GM12892 (cell line): ENCODE results near the gene GGT5.

Experiments
- POLR2A ChIP-seq: IDR thresholded peaks from 2 replicates; pipeline ENCODE4 v1.6.1; 2011; ENCODE audit warnings: low read depth, low read length, control low read depth
- POLR2AphosphoS5 ChIP-seq: IDR thresholded peaks from 2 replicates; pipeline ENCODE4 v1.6.1; 2011; ENCODE audit warnings: low read depth, low read length, control low read depth

GRCh38 chr22:24175160-24175808, 69.6 kb downstream of the GGT5 start:
- TF ChIP-seq POLR2AphosphoS5 (no peak), POLR2A (no peak)
